ENCODE data around the gene XDH. TPM values are rescaled to one million over a fixed set of nuclear protein-coding genes. Genes with fewer than 3 reads are reported as not detected.

XDH gene
- total RNA-seq, 1 experiment from 2014 or later: 0.68 TPM

GRCh38 chr2:31378791-31379501 is 35.6 kb downstream of the XDH start:
- in situ Hi-C loops (cut with HindIII; ENCODE audit: low pct_unique_long_range_greater_than_20kb, low sequenced_read_pairs): no loop called here
- no peak for DNase-seq (ENCODE audit: low read depth)

- no peak for DNase-seq (ENCODE audit: low read depth)
- in situ Hi-C loops (cut with HindIII; ENCODE audit: low pct_unique_long_range_greater_than_20kb, low sequenced_read_pairs): no loop called here
These were observed 36.2 kb downstream of the XDH start for GRCh38 chr2:31378389-31378788.

GRCh38 chr2:31373127-31373526 is 41.4 kb downstream of the XDH start:
- in situ Hi-C loops (cut with HindIII; ENCODE audit: low pct_unique_long_range_greater_than_20kb, low sequenced_read_pairs): no loop called here

GRCh38 chr2:31372097-31372496 is 42.4 kb downstream of the XDH start:
- in situ Hi-C loops (cut with HindIII; ENCODE audit: low pct_unique_long_range_greater_than_20kb, low sequenced_read_pairs): no loop called here
- DNase-seq (ENCODE audit: low read depth): no peak

More at GRCh38 chr2:31373127-31373526, 41.4 kb downstream of the XDH start:
- no peak for DNase-seq (ENCODE audit: low read depth)

- in situ Hi-C loops (cut with HindIII; ENCODE audit: low pct_unique_long_range_greater_than_20kb, low sequenced_read_pairs): no loop called here
- no peak for DNase-seq (ENCODE audit: low read depth)
These were observed 42.9 kb downstream of the XDH start for GRCh38 chr2:31371691-31372090.

GRCh38 chr2:31366733-31367132 is 47.8 kb downstream of the XDH start:
- in situ Hi-C loops (cut with HindIII; ENCODE audit: low pct_unique_long_range_greater_than_20kb, low sequenced_read_pairs): no loop called here
- DNase-seq (ENCODE audit: low read depth): no peak

- in situ Hi-C loops (cut with HindIII; ENCODE audit: low pct_unique_long_range_greater_than_20kb, low sequenced_read_pairs): no loop called here
- no peak for DNase-seq (ENCODE audit: low read depth)
These were observed 48.6 kb downstream of the XDH start for GRCh38 chr2:31365834-31366505.

GRCh38 chr2:31365348-31365747 is 49.2 kb downstream of the XDH start:
- no peak for DNase-seq (ENCODE audit: low read depth)
- in situ Hi-C loops (cut with HindIII; ENCODE audit: low pct_unique_long_range_greater_than_20kb, low sequenced_read_pairs): no loop called here

GRCh38 chr2:31363956-31364750 is 50.4 kb downstream of the XDH start:
- DNase-seq (ENCODE audit: low read depth): no peak
- in situ Hi-C loops (cut with HindIII; ENCODE audit: low pct_unique_long_range_greater_than_20kb, low sequenced_read_pairs): no loop called here

GRCh38 chr2:31362581-31362980 is 52.0 kb downstream of the XDH start:
- in situ Hi-C loops (cut with HindIII; ENCODE audit: low pct_unique_long_range_greater_than_20kb, low sequenced_read_pairs): no loop called here
- DNase-seq (ENCODE audit: low read depth): no peak

GRCh38 chr2:31359229-31359628 is 55.3 kb downstream of the XDH start:
- no peak for DNase-seq (ENCODE audit: low read depth)
- in situ Hi-C loops (cut with HindIII; ENCODE audit: low pct_unique_long_range_greater_than_20kb, low sequenced_read_pairs): no loop called here

- no peak for DNase-seq (ENCODE audit: low read depth)
- in situ Hi-C loops (cut with HindIII; ENCODE audit: low pct_unique_long_range_greater_than_20kb, low sequenced_read_pairs): no loop called here
These were observed 59.7 kb downstream of the XDH start for GRCh38 chr2:31354837-31355236.

GRCh38 chr2:31353179-31353578 is 61.4 kb downstream of the XDH start:
- in situ Hi-C loops (cut with HindIII; ENCODE audit: low pct_unique_long_range_greater_than_20kb, low sequenced_read_pairs): no loop called here
- no peak for DNase-seq (ENCODE audit: low read depth)

- DNase-seq (ENCODE audit: low read depth): no peak
- in situ Hi-C loops (cut with HindIII; ENCODE audit: low pct_unique_long_range_greater_than_20kb, low sequenced_read_pairs): no loop called here
These were observed 64.9 kb downstream of the XDH start for GRCh38 chr2:31349684-31350083.

- in situ Hi-C loops (cut with HindIII; ENCODE audit: low pct_unique_long_range_greater_than_20kb, low sequenced_read_pairs): no loop called here
- DNase-seq (ENCODE audit: low read depth): no peak
These were observed 65.4 kb downstream of the XDH start for GRCh38 chr2:31349160-31349559.

- in situ Hi-C loops (cut with HindIII; ENCODE audit: low pct_unique_long_range_greater_than_20kb, low sequenced_read_pairs): no loop called here
- DNase-seq (ENCODE audit: low read depth): no peak
These were observed 65.9 kb downstream of the XDH start for GRCh38 chr2:31348618-31349017.

- in situ Hi-C loops (cut with HindIII; ENCODE audit: low pct_unique_long_range_greater_than_20kb, low sequenced_read_pairs): no loop called here
- DNase-seq (ENCODE audit: low read depth): no peak
These were observed 66.8 kb downstream of the XDH start for GRCh38 chr2:31347750-31348149.

- no peak for DNase-seq (ENCODE audit: low read depth)
- in situ Hi-C loops (cut with HindIII; ENCODE audit: low pct_unique_long_range_greater_than_20kb, low sequenced_read_pairs): no loop called here
These were observed 67.2 kb downstream of the XDH start for GRCh38 chr2:31347319-31347718.

- in situ Hi-C loops (cut with HindIII; ENCODE audit: low pct_unique_long_range_greater_than_20kb, low sequenced_read_pairs): no loop called here
- DNase-seq (ENCODE audit: low read depth): no peak
These were observed 70.1 kb downstream of the XDH start for GRCh38 chr2:31344447-31344846.

Measured in Caki2 (cell line).